Mesendoderm (in vitro differentiated cells): Measurements from ENCODE around the gene BSG.

Source experiments
- DNase-seq: peaks from one replicate; pipeline ENCODE4 v3.0.0; 2013
- H2AK5ac ChIP-seq: 2 replicates; pipeline ENCODE4 v1.6.1; 2013; ENCODE audit warnings: low read length, inconsistent platforms
- H2BK120ac ChIP-seq: 2 replicates; pipeline ENCODE4 v1.6.1; 2013; ENCODE audit warnings: low read depth, mild to moderate bottlenecking, low read length, moderate library complexity, mixed read lengths
- H2BK15ac ChIP-seq: replicated peaks from 2 replicates; pipeline ENCODE4 v1.6.1; 2013; ENCODE audit warnings: low read depth, mild to moderate bottlenecking, moderate library complexity
- H2BK5ac ChIP-seq: 2 replicates; pipeline ENCODE4 v1.6.1; 2013; ENCODE audit warnings: low read length, inconsistent platforms
- H3K18ac ChIP-seq: 2 replicates; pipeline ENCODE4 v1.6.1; 2013; ENCODE audit warnings: mild to moderate bottlenecking, low read length, mixed read lengths
- H3K23ac ChIP-seq: one replicate; pipeline ENCODE4 v1.6.1; 2013; ENCODE audit warnings: low read length
- H3K27ac ChIP-seq: 2 replicates; pipeline ENCODE4 v1.5.1; 2013; ENCODE audit warnings: low read depth, mild to moderate bottlenecking, inconsistent platforms, low read length, moderate library complexity
- H3K27me3 ChIP-seq: 2 replicates; pipeline ENCODE4 v1.6.1; 2013; ENCODE audit warnings: low read length, control low read depth, mild to moderate bottlenecking, inconsistent platforms; ENCODE audit not compliant: insufficient read depth, poor library complexity
- H3K36me3 ChIP-seq: 2 replicates; pipeline ENCODE4 v1.6.1; 2013; ENCODE audit warnings: low read length, inconsistent platforms; ENCODE audit not compliant: control insufficient read depth, insufficient read depth
- H3K4ac ChIP-seq: one replicate; pipeline ENCODE4 v1.6.1; 2013; ENCODE audit warnings: low read depth, mild to moderate bottlenecking, low read length, moderate library complexity
- H3K4me1 ChIP-seq: 2 replicates; pipeline ENCODE4 v1.6.1; 2013; ENCODE audit warnings: low read depth, low read length, inconsistent platforms; ENCODE audit not compliant: control insufficient read depth
- H3K4me2 ChIP-seq: 2 replicates; pipeline ENCODE4 v1.6.1; 2013; ENCODE audit warnings: low read length
- H3K4me3 ChIP-seq: 2 replicates; pipeline ENCODE4 v1.5.1; 2013; ENCODE audit warnings: mild to moderate bottlenecking, low read length
- H3K56ac ChIP-seq: one replicate; pipeline ENCODE4 v1.6.1; 2013; ENCODE audit warnings: low read length
- H3K79me1 ChIP-seq: 2 replicates; pipeline ENCODE4 v1.6.1; 2013; ENCODE audit warnings: low read length, inconsistent platforms
- H3K79me2 ChIP-seq: 2 replicates; pipeline ENCODE4 v1.6.1; 2013; ENCODE audit warnings: mild to moderate bottlenecking, low read length; ENCODE audit not compliant: control insufficient read depth, insufficient read depth
- H3K9ac ChIP-seq: 2 replicates; pipeline ENCODE4 v1.6.1; 2013; ENCODE audit warnings: low read length, inconsistent platforms
- H4K5ac ChIP-seq: one replicate; pipeline ENCODE4 v1.6.1; 2013; ENCODE audit warnings: low read length
- H4K8ac ChIP-seq: one replicate; pipeline ENCODE4 v1.6.1; 2013; ENCODE audit warnings: low read depth, mild to moderate bottlenecking, control low read depth, low read length, moderate library complexity
- WGBS: extraction: QIAGEN DNeasy Blood & Tissue Kit; methylation state at CpG from one replicate; pipeline ENCODE4 v1.1.7; 2013; ENCODE audit warnings: low lambda C conversion rate, missing lambda C conversion rate; ENCODE audit not compliant: insufficient coverage; ENCODE audit errors: extremely low coverage; 5-methylcytosine and 5-hydroxymethylcytosine counted together

BSG gene

DNA sequence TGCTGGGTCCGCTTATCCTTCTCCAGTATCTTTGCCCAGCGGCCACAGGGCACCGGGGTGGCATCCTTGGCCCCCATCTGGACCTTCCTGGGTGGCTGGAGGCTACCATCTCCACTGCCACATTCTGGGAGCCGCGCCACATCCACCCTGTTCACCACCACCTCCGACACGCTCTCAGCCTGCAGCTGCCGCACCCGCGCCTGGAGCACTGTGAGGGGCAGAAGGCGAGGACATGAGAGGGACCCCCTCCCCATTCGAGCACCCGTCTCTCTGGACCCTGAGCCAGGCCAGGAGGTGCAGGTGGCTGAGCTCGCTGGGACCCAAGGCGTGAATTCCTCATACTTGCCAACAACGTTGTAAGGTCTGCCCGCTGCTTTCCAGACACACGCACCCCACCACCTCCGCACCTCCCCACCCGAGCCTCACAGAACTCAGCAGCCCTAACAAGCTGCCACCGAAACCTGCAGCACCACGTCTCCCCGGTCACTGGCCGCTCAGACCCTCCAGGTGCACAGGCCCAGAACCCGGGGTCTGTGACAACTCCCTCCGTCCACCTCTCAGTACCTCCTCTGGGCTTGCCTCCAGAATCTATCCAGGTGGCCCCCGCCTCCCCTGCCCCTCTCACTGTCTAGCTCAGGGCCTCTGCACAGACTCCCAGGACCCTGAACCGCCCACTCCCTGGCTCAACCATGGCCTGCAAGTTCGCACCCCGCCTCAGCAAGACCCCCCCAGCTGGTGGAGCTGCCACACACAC lies 57.7 kb downstream of the BSG start:
- Histone ChIP-seq H3K4ac (no peak overlapping the region), H3K4me3 (no peak overlapping the region), H3K79me2 (peaks cover 7% of the 10 kb centered on the region), H2BK15ac (no peak overlapping the region), H3K56ac (no peak overlapping the region), H3K9ac (no peak overlapping the region), H3K27me3 (no peaks in the 10 kb centered on the region), H2BK5ac (no peak overlapping the region), H3K79me1 (peaks cover 4% of the 10 kb centered on the region), H3K18ac (no peak overlapping the region), H4K5ac (no peak overlapping the region), H3K36me3 (no peaks in the 10 kb centered on the region), H2AK5ac (no peak overlapping the region), H3K4me2 (no peak overlapping the region), H2BK120ac (no peak overlapping the region), H3K4me1 (peaks cover 3% of the 10 kb centered on the region), H3K27ac (no peak overlapping the region), H3K23ac (no peak overlapping the region), H4K8ac (no peak overlapping the region)
- DNase-seq = no peak
- no CpG with 5 or more reads among the region's 30 CpGs for WGBS

DNA sequence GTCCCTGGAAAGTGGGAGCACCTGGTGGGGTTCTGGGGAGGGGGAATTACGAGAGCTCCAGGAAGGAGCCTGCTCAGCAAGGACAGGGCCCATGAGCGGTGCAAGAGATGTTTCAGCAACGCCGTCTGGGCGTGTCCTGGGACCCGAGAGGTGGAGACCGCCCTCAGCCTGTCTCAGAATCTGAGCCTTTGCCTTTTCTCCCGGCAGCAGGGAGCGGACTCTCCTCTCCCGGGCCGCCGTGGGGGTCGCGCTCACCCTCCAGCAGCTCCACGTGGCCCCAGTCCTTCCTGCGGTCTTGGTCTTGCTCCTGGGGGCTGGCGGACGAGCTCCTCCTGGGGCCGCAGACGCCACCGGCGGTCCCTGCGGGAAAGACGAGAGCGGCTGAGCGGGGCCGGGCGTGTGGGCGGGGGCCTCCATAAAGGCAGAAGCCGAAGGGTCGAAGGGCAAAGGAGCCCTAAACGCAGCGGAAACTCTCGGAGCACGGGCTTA lies 60.2 kb downstream of the BSG start:
- Histone ChIP-seq H2AK5ac (no peak overlapping the region), H3K4me2 (peak overlapping the region; percentile 87), H3K27me3 (no peaks in the 10 kb centered on the region), H2BK15ac (no peak overlapping the region), H2BK120ac (no peak overlapping the region), H3K27ac (no peak overlapping the region), H4K5ac (no peak overlapping the region), H3K79me2 (peaks cover 7% of the 10 kb centered on the region), H3K18ac (peak overlapping the region; percentile 78), H3K79me1 (peaks cover 4% of the 10 kb centered on the region), H4K8ac (no peak overlapping the region), H3K56ac (peak overlapping the region; percentile 99), H3K4me1 (peaks cover 3% of the 10 kb centered on the region), H3K36me3 (no peaks in the 10 kb centered on the region), H3K9ac (peak overlapping the region; percentile 97), H3K4ac (peak overlapping the region; percentile 70), H3K23ac (no peak overlapping the region), H3K4me3 (peak overlapping the region; percentile 99), H2BK5ac (no peak overlapping the region)
- WGBS = no CpG with 5 or more reads among the region's 35 CpGs
- DNase-seq = peak; percentile 82
